ENCODE data around the gene EPN2. TPM values are rescaled to one million over a fixed set of nuclear protein-coding genes. Genes with fewer than 3 reads are reported as not detected.

EPN2 gene
- total and polyA plus RNA-seq, 12 donors, result 12.0 to 53.8 (median 22.5) TPM

DNA sequence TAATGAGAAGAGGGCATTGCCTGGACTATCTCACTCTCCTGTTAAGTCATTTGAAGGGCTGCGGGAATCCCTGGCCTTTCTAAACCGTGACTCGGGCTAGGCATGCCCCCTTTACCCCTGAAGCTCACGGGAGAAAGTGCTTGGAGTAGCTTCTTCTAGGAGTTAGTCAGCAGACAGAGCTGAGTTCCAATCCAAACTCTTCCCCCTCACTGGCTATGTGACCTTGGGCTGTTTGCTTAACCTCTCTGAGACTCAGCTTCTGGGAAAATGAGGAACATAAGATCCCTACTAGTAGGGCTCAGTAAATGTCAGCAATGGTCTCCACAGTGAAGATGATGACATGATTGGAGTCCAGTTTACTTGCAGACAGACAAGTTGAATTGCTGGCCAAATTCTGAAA lies 131.1 kb downstream of the EPN2 start:
- intact Hi-C loops (cut with DNase I), result loop anchor here (10.0 kb wide), 2 partner anchors 137 to 397 kb away; no protein-coding TSS in a partner anchor
- H3K27ac ChIP-seq, result peak overlapping the region in 2 of 5 donors; percentile 39 to 42
- no peaks in the 10 kb centered on the region for H3K27me3 ChIP-seq
- peak in 1 of 7 donors; percentile 17 for DNase-seq
- no peak for TF ChIP-seq POLR2A (IDR thresholded peaks at IDR 0.05)
- TF ChIP-seq, protein P1, sequence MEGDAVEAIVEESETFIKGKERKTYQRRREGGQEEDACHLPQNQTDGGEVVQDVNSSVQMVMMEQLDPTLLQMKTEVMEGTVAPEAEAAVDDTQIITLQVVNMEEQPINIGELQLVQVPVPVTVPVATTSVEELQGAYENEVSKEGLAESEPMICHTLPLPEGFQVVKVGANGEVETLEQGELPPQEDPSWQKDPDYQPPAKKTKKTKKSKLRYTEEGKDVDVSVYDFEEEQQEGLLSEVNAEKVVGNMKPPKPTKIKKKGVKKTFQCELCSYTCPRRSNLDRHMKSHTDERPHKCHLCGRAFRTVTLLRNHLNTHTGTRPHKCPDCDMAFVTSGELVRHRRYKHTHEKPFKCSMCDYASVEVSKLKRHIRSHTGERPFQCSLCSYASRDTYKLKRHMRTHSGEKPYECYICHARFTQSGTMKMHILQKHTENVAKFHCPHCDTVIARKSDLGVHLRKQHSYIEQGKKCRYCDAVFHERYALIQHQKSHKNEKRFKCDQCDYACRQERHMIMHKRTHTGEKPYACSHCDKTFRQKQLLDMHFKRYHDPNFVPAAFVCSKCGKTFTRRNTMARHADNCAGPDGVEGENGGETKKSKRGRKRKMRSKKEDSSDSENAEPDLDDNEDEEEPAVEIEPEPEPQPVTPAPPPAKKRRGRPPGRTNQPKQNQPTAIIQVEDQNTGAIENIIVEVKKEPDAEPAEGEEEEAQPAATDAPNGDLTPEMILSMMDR (IDR thresholded peaks at IDR 0.05), result no peak
- 64 to 83% (median 65%) methylated on average over 3 to 4 of the region's 4 CpGs for WGBS, 4 donors
- no peaks in the 10 kb centered on the region for H3K36me3 ChIP-seq (replicated peaks in 1 of 2)
- no peaks in the 10 kb centered on the region for H3K9me3 ChIP-seq (replicated peaks in 1 of 3)
- peaks cover 2 to 25% of the 10 kb centered on the region in 2 donors for H3K4me1 ChIP-seq (replicated peaks in 1 of 2)
- H3K4me3 ChIP-seq, result no peak overlapping the region

DNA sequence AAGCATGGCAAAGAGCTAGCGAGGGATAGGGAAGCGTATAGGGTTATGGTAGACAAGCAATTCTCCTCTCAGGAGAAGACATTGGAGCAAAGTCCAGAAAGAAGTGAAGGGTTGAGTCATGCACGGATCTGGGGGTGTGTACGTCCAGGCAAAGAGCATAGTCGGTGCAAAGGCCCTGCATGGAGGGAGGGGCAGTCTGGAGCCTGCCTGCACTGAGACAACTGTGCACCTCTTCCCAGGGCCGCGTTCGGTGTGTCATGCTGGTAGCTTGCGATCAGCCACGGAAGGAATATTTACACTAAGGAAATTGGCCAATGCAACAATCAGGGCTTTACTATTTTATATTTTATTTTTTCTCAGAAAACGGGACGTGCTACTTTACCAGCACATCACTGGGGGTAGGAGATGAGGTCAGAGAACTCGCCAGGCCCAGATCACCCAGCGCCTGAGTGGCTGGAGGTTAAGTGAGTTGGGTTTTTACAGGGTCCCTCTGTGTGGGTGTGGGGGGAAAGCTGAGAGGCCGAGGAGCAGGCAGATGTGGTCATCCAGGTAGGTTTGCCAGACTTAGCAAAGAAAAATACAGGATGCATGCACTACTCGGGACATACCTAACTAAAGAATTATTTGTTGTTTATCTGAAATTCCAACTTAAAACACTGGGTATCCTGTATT lies 132.1 kb downstream of the EPN2 start:
- TF ChIP-seq, protein P1 (IDR thresholded peaks at IDR 0.05), result no peak
- TF ChIP-seq POLR2A (IDR thresholded peaks at IDR 0.05), result no peak
- H3K4me1 ChIP-seq (replicated peaks in 1 of 2), result peaks cover 0 to 22% of the 10 kb centered on the region in 2 donors
- intact Hi-C loops (cut with DNase I), result loop anchor here (10.0 kb wide), 2 partner anchors 136 to 396 kb away; no protein-coding TSS in a partner anchor
- H3K36me3 ChIP-seq (replicated peaks in 1 of 2), result no peaks in the 10 kb centered on the region
- H3K4me3 ChIP-seq, result no peak overlapping the region
- no peaks in the 10 kb centered on the region for H3K27me3 ChIP-seq
- no peaks in the 10 kb centered on the region for H3K9me3 ChIP-seq (replicated peaks in 1 of 3)
- 92 to 93% (median 93%) methylated on average over 16 of the region's 16 CpGs for whole genome bisulfite sequencing, 4 donors
- DNase-seq, result peak in 1 of 7 donors; percentile 8
- H3K27ac ChIP-seq, result peak overlapping the region in 1 of 5 donors; percentile 68

DNA sequence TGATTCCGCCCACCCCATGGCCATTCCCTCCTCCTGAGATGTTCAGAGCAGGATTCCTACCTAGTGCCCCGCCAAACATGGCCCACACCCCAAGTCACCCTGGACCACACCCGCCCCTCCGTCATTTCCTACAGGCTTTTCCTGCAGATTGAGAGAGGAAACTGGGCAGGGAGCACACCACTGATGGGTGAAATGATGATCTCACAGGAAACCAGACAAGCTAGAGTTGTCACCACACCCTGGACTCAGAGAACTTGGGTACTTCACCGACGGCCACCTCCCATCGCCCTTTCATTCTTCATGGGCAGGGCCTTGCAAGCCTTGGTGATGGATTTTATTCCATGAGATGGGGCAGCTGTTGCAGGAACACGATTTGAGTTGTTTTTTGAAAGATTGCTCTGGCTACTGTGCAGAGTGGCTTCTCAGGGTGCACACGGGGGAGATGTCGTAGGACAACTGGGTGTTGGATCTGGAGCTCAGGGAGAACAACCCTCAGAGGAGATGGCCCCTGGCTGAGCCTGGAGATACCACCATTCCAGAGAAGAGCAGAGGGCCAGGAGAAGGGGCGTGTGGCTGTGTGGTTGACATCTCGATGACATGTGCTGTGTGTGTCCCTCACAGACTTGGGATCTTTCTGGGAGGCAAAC lies 132.8 kb downstream of the EPN2 start:
- H3K27ac ChIP-seq, result peak overlapping the region in 1 of 5 donors; percentile 68
- TF ChIP-seq, protein P1 (IDR thresholded peaks at IDR 0.05), result no peak
- TF ChIP-seq POLR2A (IDR thresholded peaks at IDR 0.05), result no peak
- H3K27me3 ChIP-seq, result no peaks in the 10 kb centered on the region
- H3K9me3 ChIP-seq (replicated peaks in 1 of 3), result no peaks in the 10 kb centered on the region
- H3K36me3 ChIP-seq (replicated peaks in 1 of 2), result no peaks in the 10 kb centered on the region
- WGBS, 4 donors, result 67 to 78% (median 73%) methylated on average over 12 of the region's 12 CpGs
- no peak overlapping the region for H3K4me3 ChIP-seq
- intact Hi-C loops (cut with DNase I), result loop anchor here (10.0 kb wide), 2 partner anchors 135 to 395 kb away; no protein-coding TSS in a partner anchor
- peaks cover 0 to 18% of the 10 kb centered on the region in 2 donors for H3K4me1 ChIP-seq (replicated peaks in 1 of 2)
- peak in 4 of 7 donors; percentile 15 to 58 (median 36) for DNase-seq

DNA sequence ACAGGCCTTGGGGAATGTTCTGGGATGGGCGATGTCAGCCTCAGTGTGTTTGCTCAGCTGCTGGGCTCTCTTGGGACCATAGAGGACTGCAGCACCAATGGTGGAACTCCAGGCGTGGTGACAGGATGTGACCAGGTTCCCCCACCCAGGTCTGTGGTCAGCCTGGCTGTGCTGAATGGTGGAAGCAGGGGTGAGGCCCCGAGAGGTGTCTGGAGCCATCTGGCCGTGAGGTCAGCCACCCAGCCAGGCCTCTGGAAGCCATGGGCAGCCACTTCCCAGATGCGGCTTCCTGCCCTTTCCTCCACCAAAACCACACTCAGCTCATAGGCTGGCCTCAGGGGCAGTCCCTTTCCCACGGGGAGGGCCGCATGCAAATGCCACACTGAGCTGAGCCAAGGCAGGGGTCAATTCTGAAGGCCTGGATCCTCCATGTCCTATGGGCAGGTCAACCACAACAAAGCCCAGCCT lies 133.4 kb downstream of the EPN2 start:
- intact Hi-C loops (cut with DNase I), result no loop called here
- DNase-seq, result peak in 4 of 7 donors; percentile 15 to 63 (median 38)
- peaks cover 0 to 15% of the 10 kb centered on the region in 2 donors for H3K4me1 ChIP-seq (replicated peaks in 1 of 2)
- 67 to 76% (median 72%) methylated on average over 4 to 7 of the region's 7 CpGs for WGBS, 4 donors
- no peak overlapping the region for H3K4me3 ChIP-seq
- H3K27me3 ChIP-seq, result no peaks in the 10 kb centered on the region
- H3K36me3 ChIP-seq (replicated peaks in 1 of 2), result no peaks in the 10 kb centered on the region
- peak overlapping the region in 1 of 5 donors; percentile 68 for H3K27ac ChIP-seq
- no peak for TF ChIP-seq POLR2A (IDR thresholded peaks at IDR 0.05)
- TF ChIP-seq, protein P1 (IDR thresholded peaks at IDR 0.05), result no peak
- no peaks in the 10 kb centered on the region for H3K9me3 ChIP-seq (replicated peaks in 1 of 3)

All from adrenal gland (tissue), 12 donors.